WI38 (cell line): ENCODE measurements around the gene NFKBIE.

Experiments used
- H3K4me3 ChIP-seq: 2 replicates; pipeline ENCODE4 v1.5.1; 2011; ENCODE audit warnings: low read depth, mild to moderate bottlenecking, control low read depth, low read length
- TF ChIP-seq, protein P1 (sequence below): IDR thresholded peaks from 2 replicates; pipeline ENCODE4 v1.5.1; 2012; ENCODE audit warnings: low read depth, mild to moderate bottlenecking, control low read depth, low read length

NFKBIE gene

DNA sequence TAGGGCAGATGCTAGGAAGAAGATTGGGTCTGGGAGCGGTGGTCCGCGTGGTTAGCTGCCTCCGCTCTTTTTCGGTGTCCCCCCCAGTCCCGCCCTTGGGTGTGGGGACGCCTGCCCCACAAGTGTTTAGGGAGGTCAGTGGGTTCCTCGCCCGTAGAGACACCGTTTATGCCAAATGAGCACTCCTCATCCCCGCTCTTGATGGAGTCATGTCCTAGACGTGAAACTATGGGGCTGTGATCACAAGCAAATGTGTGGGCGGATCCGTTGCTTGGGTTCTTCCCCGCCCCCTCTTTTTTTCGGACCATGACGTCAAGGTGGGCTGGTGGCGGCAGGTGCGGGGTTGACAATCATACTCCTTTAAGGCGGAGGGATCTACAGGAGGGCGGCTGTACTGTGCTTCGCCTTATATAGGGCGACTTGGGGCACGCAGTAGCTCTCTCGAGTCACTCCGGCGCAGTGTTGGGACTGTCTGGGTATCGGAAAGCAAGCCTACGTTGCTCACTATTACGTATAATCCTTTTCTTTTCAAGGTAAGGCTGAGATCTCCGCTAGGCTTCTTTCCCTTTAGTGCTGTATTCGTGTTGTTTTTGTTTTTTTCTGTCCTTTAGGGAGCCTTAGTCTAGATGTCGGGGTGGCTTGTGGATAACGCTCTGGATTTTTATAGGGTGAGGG is 18.6 kb downstream of the NFKBIE start, which contains the start of gene HSP90AB1:
HSP90AB1 (plus strand) TSS at position 439 of the 675 bp plus-strand sequence. CDS start 1,529 bp downstream, outside the sequence.
- TF ChIP-seq, protein P1, sequence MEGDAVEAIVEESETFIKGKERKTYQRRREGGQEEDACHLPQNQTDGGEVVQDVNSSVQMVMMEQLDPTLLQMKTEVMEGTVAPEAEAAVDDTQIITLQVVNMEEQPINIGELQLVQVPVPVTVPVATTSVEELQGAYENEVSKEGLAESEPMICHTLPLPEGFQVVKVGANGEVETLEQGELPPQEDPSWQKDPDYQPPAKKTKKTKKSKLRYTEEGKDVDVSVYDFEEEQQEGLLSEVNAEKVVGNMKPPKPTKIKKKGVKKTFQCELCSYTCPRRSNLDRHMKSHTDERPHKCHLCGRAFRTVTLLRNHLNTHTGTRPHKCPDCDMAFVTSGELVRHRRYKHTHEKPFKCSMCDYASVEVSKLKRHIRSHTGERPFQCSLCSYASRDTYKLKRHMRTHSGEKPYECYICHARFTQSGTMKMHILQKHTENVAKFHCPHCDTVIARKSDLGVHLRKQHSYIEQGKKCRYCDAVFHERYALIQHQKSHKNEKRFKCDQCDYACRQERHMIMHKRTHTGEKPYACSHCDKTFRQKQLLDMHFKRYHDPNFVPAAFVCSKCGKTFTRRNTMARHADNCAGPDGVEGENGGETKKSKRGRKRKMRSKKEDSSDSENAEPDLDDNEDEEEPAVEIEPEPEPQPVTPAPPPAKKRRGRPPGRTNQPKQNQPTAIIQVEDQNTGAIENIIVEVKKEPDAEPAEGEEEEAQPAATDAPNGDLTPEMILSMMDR: no peak
- peak within 1 kb of the TSS; percentile 100 for H3K4me3 ChIP-seq

DNA sequence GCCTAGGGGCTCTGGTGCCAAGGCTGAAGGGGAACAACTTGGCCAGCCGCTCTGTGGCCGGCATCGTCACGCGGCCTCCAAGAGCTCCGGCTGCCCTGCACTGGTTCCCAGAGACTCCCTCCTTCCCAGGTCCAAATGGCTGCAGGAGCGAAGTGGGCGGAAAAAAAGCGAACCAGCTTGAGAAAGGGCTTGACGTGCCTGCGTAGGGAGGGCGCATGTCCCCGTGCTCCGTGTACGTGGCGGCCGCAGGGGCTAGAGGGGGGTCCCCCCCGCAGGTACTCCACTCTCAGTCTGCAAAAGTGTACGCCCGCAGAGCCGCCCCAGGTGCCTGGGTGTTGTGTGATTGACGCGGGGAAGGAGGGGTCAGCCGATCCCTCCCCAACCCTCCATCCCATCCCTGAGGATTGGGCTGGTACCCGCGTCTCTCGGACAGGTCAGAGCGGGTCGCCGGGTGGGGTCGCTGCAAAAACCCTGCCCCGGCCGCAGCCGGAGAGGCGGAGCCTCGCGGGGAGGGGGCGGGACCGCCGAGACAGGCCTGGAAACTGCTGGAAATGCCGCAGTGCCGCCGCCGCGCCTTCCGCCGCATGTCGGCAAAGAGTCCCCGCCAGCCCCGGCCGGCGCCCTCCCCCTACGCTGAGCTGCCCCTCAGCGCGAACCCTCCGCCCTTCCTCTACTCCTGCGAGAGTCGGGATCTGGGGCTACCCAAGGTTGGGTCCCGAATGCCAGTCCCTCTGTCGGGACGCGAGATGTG is 19.3 kb downstream of the NFKBIE start:
- TF ChIP-seq, protein P1: no peak
- H3K4me3 ChIP-seq: peak overlapping the region; percentile 100

DNA sequence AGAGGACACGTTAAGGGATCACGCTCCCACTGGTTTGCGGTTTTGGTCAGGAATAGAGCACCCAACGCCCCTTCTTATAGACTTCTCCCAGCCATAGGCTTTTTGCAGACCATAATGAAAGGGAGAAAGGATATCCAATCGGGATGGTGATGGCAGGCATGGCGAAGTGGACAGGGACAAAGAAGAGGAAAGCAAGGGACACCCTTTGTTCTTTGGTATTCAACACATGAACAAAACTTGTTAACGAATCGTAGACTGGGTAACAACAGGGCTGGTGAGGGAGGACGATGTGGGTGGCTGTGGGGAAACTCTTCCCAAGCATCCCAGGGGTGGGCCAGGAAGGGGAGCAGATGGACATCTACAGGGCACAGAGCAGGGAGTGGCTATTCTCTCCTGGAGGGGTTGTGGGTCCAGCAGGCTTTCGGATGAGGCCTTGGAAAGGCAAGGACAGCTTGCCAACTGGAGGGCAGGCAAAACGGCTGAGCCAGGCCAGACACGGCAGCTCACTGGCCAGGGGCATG is 19.9 kb downstream of the NFKBIE start:
- TF ChIP-seq, protein P1: no peak
- H3K4me3 ChIP-seq: no peak overlapping the region; the same call in 1 of the 2 replicates

DNA sequence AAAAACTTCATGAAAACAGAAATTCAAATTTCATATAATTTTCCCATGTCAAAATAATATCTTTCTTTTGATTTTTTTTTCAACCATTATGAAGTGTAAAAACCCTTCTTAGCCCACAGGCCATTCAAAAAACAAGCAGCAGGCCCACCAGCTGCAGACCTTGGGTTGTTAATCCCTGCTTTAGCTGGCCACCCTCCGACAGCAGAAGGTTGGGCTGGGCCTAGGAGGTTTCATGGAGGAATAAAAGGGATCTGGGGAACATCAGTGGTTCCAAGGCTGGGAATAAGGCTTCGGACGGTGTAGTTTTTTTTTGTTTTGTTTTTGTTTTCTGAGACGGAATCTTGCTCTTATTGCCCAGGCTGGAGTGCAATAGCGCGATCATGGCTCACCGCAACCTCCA is 22.0 kb downstream of the NFKBIE start:
- H3K4me3 ChIP-seq: no peak overlapping the region
- TF ChIP-seq, protein P1: no peak

DNA sequence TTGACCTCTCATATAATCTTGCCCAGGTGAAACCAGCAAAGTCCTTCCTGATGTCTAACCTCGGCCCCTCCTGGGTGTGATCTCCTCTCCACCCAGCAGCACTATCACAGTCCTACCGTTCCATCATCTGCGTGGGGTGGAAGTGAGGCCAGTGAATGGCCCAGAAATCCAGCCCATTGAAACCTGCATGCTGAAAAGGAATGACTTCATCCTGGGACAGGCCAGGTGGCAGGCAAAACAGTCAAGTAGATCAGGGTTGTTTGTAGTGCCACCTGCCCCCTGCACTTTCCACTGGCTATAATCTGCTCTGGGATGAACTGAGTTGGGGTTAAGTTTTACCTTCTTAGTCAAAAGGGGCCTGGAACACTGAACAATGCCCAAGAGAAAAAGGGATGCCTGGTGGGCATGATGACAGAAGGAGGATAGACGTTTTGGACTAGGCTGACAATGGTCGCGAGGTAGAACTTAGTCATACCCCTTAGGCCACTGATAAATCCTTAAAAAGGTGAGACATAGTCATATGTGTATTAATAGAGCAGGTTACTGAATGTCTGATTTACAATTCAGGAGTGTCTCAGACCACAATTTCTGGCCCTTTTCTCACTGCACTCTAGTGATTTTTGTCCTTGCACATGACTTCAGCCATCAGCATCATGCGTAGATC is 26.5 kb downstream of the NFKBIE start:
- TF ChIP-seq, protein P1: no peak
- H3K4me3 ChIP-seq: no peak overlapping the region

DNA sequence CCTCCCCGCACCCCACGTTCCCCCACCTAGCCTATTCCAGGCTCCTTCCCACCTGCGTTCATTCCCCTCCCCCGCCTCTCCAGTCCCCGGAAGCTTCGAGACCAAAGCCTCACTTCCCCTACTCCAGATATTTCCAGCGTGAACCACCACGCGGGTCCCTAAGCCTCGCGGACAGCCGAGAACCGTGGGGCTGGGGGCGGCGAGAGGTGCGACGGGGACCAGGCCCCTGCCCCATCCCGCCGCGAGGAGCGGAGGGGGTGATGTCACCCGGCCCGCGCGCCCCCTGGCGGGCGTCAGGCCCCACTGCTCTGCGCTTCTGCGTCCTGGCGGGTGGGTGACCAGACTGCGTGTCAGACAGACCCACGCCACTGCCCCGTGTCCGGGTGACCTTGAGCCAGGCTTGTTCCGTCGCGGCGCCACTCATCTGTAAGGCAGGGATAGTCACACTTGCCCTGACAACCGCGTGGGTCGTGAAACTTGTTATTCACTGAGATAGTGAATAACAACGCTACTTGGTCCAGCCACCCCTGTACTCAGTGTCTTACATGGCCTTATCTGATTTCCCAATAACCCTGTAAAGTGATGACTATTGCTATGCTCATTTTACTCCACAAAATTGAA is 27.4 kb downstream of the NFKBIE start:
- TF ChIP-seq, protein P1: peak; percentile 89
- peak overlapping the region; percentile 62 for H3K4me3 ChIP-seq
